Measurements from ENCODE around the gene SMAD7.

- no peak for TF ChIP-seq CTCF (IDR thresholded peaks at IDR 0.05)
- TF ChIP-seq POLR2A (IDR thresholded peaks at IDR 0.05; ENCODE audit: low read depth), result no peak
- TF ChIP-seq EP300 (IDR thresholded peaks at IDR 0.05), result no peak
Measured at GRCh38 chr18:48992133-48992532, 41.4 kb upstream of the SMAD7 start.

Measured in esophagus muscularis mucosa (tissue), 4 donors.